K562 (cell line): ENCODE data around the gene ELOF1. TPM values are rescaled to one million over a fixed set of nuclear protein-coding genes. Genes with fewer than 3 reads are reported as not detected.

Experiments used
- ATAC-seq: fragments of 200-7000 bp; cut with Tn5 transposase; 3 replicates; pipeline ENCODE4 v1.9.1; 2020; ENCODE audit warnings: moderate library complexity
- BruUV-seq: library from RNA; stranded (reverse); fragments of 400-500 nt; replicated peaks from 2 replicates; lab custom pipeline; 2021; lab: Mats Ljungman, UMichigan
- CTCF ChIA-PET: fragments of 300-600 bp; formaldehyde crosslinking; extraction: SDS; loops from one replicate; lab custom pipeline; 2021; ENCODE audit warnings: low intra/inter-chr PET ratio; lab: Yijun Ruan, JAX
- POLR2A ChIA-PET: fragments of 300-600, 350-650 bp; sonication (Branson Sonifier 250); formaldehyde crosslinking; extraction: SDS; loops from one replicate; lab custom pipeline; 2021; ENCODE audit warnings: antibody characterized with exemption, inconsistent platforms; lab: Yijun Ruan, JAX
- DNase-seq, 4 experiments: peaks; one replicate each; pipeline versions ENCODE4 v3.0.0 to v3.0.0-alpha.2; 2011 to 2018; ENCODE audit warnings: low spot score in 3 of 4, mixed read lengths in 3 of 4; ENCODE audit errors: extremely low read depth in 1 of 4
- FAIRE-seq: peaks from 2 replicates; lab custom pipeline; 2011; peaks lifted over from hg19 to GRCh38; lab: Jason Lieb, UNC
- H2AFZ ChIP-seq: 2 replicates; pipeline ENCODE4 v1.6.0; 2011; ENCODE audit warnings: low read depth, low read length, control low read depth, inconsistent platforms
- H3K27ac ChIP-seq: fragments of 200-600 bp; 3 replicates; pipeline ENCODE4 v1.8.0; 2011; ENCODE audit warnings: low read depth, mild to moderate bottlenecking, control low read depth, inconsistent platforms, low read length, moderate library complexity, mixed read lengths; ENCODE audit errors: extremely low read depth
- H3K27me3 ChIP-seq, 2 experiments: fragments of 300-600 bp in 1 of 2; 2 replicates in 1 of 2; 3 replicates in 1 of 2; pipeline versions ENCODE4 v1.6.0 to v1.8.0; 2011; ENCODE audit warnings: inconsistent platforms in 2 of 2, low read length in 2 of 2, mild to moderate bottlenecking in 1 of 2, mixed read lengths in 1 of 2, moderate library complexity in 1 of 2; ENCODE audit not compliant: control insufficient read depth in 2 of 2, insufficient read depth in 2 of 2
- H3K36me3 ChIP-seq: fragments of 300-600 bp; 3 replicates; pipeline ENCODE4 v1.8.0; 2011; ENCODE audit warnings: mild to moderate bottlenecking, low read length, inconsistent platforms; ENCODE audit not compliant: control insufficient read depth, insufficient read depth
- H3K4me1 ChIP-seq, 2 experiments: fragments of 200-600 bp in 1 of 2; replicated peaks in 1 of 2; 2 replicates in 1 of 2; 3 replicates in 1 of 2; pipeline versions ENCODE4 v1.5.1 to v1.8.0; 2011; ENCODE audit warnings: inconsistent platforms in 2 of 2, low read length in 2 of 2, mild to moderate bottlenecking in 1 of 2, mixed read lengths in 1 of 2, moderate library complexity in 1 of 2; ENCODE audit not compliant: control insufficient read depth in 2 of 2, insufficient read depth in 2 of 2
- H3K4me2 ChIP-seq: 2 replicates; pipeline ENCODE4 v1.6.1; 2011; ENCODE audit warnings: low read length, control low read depth, inconsistent platforms, mixed read lengths; ENCODE audit not compliant: insufficient read depth
- H3K4me3 ChIP-seq: fragments of 200-600 bp; sonication (generic), shearing (Covaris generic); 2 replicates; pipeline ENCODE4 v1.5.1; 2016; ENCODE audit warnings: control low read depth, inconsistent platforms
- H3K79me2 ChIP-seq: fragments of 200-600 bp; 3 replicates; pipeline ENCODE4 v1.8.0; 2011; ENCODE audit warnings: low read length, inconsistent platforms; ENCODE audit not compliant: control insufficient read depth, insufficient read depth
- H3K9ac ChIP-seq, 2 experiments: 2 replicates each; pipeline versions ENCODE4 v1.6.0 to v1.6.1; 2011; ENCODE audit warnings: low read depth in 2 of 2, low read length in 2 of 2, control low read depth in 1 of 2, inconsistent platforms in 1 of 2, mild to moderate bottlenecking in 1 of 2, mixed read lengths in 1 of 2; ENCODE audit not compliant: insufficient read depth in 1 of 2
- H3K9me1 ChIP-seq: one replicate; pipeline ENCODE4 v1.6.0; 2011; ENCODE audit warnings: inconsistent platforms, mild to moderate bottlenecking, low read length, moderate library complexity; ENCODE audit not compliant: control insufficient read depth, insufficient read depth
- H3K9me3 ChIP-seq: replicated peaks from 2 replicates; pipeline ENCODE4 v1.5.1; 2011; ENCODE audit warnings: low read depth, low read length, inconsistent platforms; ENCODE audit not compliant: control insufficient read depth, insufficient read depth
- H4K20me1 ChIP-seq: replicated peaks from 2 replicates; pipeline ENCODE4 v1.6.1; 2011; ENCODE audit warnings: low read length, inconsistent platforms, mixed read lengths; ENCODE audit not compliant: control insufficient read depth, insufficient read depth
- ARHGAP35 ChIP-seq: fragments of 450-650 bp; IDR thresholded peaks from 2 replicates; pipeline ENCODE4 v1.6.1; 2018; ENCODE audit not compliant: partially characterized antibody
- FIP1L1 ChIP-seq: fragments of 200-400 bp; formaldehyde crosslinking; IDR thresholded peaks from 2 replicates; pipeline ENCODE4 v1.6.1; 2018; ENCODE audit warnings: mild to moderate bottlenecking, low read depth, low read length; ENCODE audit not compliant: poor library complexity, severe bottlenecking
- HNRNPLL ChIP-seq: fragments of 200-400 bp; formaldehyde crosslinking; IDR thresholded peaks from 2 replicates; pipeline ENCODE4 v1.6.1; 2017; ENCODE audit warnings: low read length, low read depth, mild to moderate bottlenecking; ENCODE audit not compliant: poor library complexity, severe bottlenecking
- KHSRP ChIP-seq: fragments of 450-650 bp; IDR thresholded peaks from 2 replicates; pipeline ENCODE4 v1.6.1; 2017
- PHF8 ChIP-seq: fragments of 200-600 bp; sonication (generic); IDR thresholded peaks from 2 replicates; pipeline ENCODE4 v1.6.1; 2012; ENCODE audit warnings: mixed run types, mild to moderate bottlenecking, inconsistent platforms, low read length, moderate library complexity, borderline replicate concordance
- SMAD2 ChIP-seq: fragments of 150-350 bp; IDR thresholded peaks from 2 replicates; pipeline ENCODE4 v1.6.1; 2014; ENCODE audit warnings: low read depth, mild to moderate bottlenecking, low read length
- SREBF1 ChIP-seq: fragments of 150-350 bp; IDR thresholded peaks from 2 replicates; pipeline ENCODE4 v1.6.1; 2014; ENCODE audit warnings: antibody characterized with exemption, low read depth, low read length, borderline replicate concordance
- SRSF1 ChIP-seq: fragments of 200-400 bp; formaldehyde crosslinking; IDR thresholded peaks from 2 replicates; pipeline ENCODE4 v1.6.1; 2017; ENCODE audit warnings: mild to moderate bottlenecking, low read depth, low read length, moderate library complexity
- SRSF3 ChIP-seq: fragments of 200-400 bp; formaldehyde crosslinking; IDR thresholded peaks from 2 replicates; pipeline ENCODE4 v1.6.1; 2016; ENCODE audit warnings: mild to moderate bottlenecking, low read length, moderate library complexity; ENCODE audit not compliant: insufficient read depth
- SRSF9 ChIP-seq: fragments of 200-400 bp; formaldehyde crosslinking; IDR thresholded peaks from 2 replicates; pipeline ENCODE4 v1.6.1; 2017; ENCODE audit warnings: low read depth, low read length, borderline replicate concordance
- TAF7 ChIP-seq: fragments of 450-650 bp; IDR thresholded peaks from 2 replicates; pipeline ENCODE4 v1.6.1; 2016; ENCODE audit warnings: missing genetic modification characterization, missing compliant biosample characterization
- TOE1 ChIP-seq, 2 experiments: fragments of 450-650 bp in 1 of 2; sonication (generic) in 1 of 2; formaldehyde crosslinking in 1 of 2; IDR thresholded peaks; 2 replicates each; pipeline versions ENCODE4 v1.7.1 to v1.8.0; 2016 to 2022; ENCODE audit warnings: borderline replicate concordance in 2 of 2, mild to moderate bottlenecking in 2 of 2, antibody characterized with exemption in 1 of 2, inconsistent platforms in 1 of 2, low read depth in 1 of 2, missing genetic modification reagents in 1 of 2, moderate library complexity in 1 of 2
- ZNF133 ChIP-seq: fragments of 250-450 bp; sonication (Bioruptor Pico); IDR thresholded peaks from 2 replicates; pipeline ENCODE4 v1.4.0; 2020; ENCODE audit warnings: mild to moderate bottlenecking
- ZNF384 ChIP-seq: IDR thresholded peaks from 2 replicates; pipeline ENCODE4 v1.6.1; 2012; ENCODE audit warnings: low read depth, low read length, improper control_type of control experiment
- WGBS: fragments of 100-300 bp; shearing (Covaris generic); methylation state at CpG from one replicate; pipeline ENCODE4 v1.1.6; 2016; ENCODE audit warnings: low coverage, mixed read lengths; ENCODE audit not compliant: insufficient coverage; ENCODE audit errors: missing lambda C conversion rate; 5-methylcytosine and 5-hydroxymethylcytosine counted together
- in situ Hi-C: fragments of 300-500 bp; cut with MboI; formaldehyde crosslinking; loops from 4 replicates; pipeline ENCODE4 v1.15.0; 2018; ENCODE audit warnings: inconsistent platforms, mixed read lengths
- intact Hi-C: fragments of 100-400 bp; cut with micrococcal nuclease; formaldehyde crosslinking; loops from 2 replicates; pipeline ENCODE4 v1.14.2; 2022
- polyA plus RNA-seq, 8 experiments: library from polyadenylated mRNA; depleted of rRNA in 4 of 8; stranded (reverse) in 5 of 8; unstranded in 3 of 8; fragments of >200 nt; fragmentation: Nextera tagmentation in 2 of 8; fragmentation: Illumina TruSeq in 1 of 8; extraction: Ambion mirVana in 2 of 8; extraction: Trizol in 1 of 8; gene quantifications; 2 replicates each; pipeline versions ENCODE4 v1.2.1 to v1.2.3, GENCODE V29; 2011 to 2014; ENCODE audit warnings: inconsistent platforms in 1 of 8, missing spikeins in 1 of 8
- total RNA-seq, 7 experiments: library from RNA; depleted of rRNA in 6 of 7; stranded (reverse); fragments of >200 nt in 6 of 7; fragmentation: Illumina TruSeq in 2 of 7; extraction: Trizol in 2 of 7; gene quantifications; 2 replicates each; pipeline versions ENCODE4 v1.2.1 to v1.2.3, GENCODE V29; 2011 to 2021; ENCODE audit warnings: low replicate concordance in 1 of 7
- TF ChIP-seq, protein P1 (sequence below): sonication (generic); formaldehyde crosslinking; IDR thresholded peaks from 2 replicates; pipeline ENCODE4 v1.8.0; 2023; ENCODE audit warnings: mild to moderate bottlenecking, missing genetic modification reagents
- TF ChIP-seq, protein P2 (sequence below): sonication (generic); formaldehyde crosslinking; IDR thresholded peaks from 2 replicates; pipeline ENCODE4 v1.8.0; 2022; ENCODE audit warnings: missing genetic modification reagents, mild to moderate bottlenecking, borderline replicate concordance

The ELOF1 gene
- total and polyA plus RNA-seq, 9 of the 15 experiments (the other 6 are each of a cell fraction or from before 2014, with no cell fraction given) = 16.7 to 147 (median 74.2) TPM

DNA sequence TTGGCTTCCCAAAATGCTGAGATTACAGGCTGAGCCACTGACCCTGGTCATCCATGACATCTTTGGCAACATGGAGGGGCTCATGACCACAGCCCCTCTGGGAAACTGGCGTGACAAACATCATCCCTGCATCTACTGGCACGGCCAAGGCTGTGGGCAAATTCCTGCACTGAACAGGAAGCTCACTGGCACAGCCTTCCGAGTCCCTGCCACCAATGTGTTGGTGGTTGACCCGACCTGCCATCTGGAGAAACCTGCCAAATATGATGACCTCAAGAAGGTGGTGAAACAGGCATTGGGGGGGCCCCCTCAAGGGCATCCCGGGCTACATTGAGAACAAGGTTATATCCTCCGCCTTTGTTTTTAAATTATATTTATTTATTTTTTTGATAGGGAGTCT lies 27.3 kb upstream of the ELOF1 start:
- Histone ChIP-seq H4K20me1 (no peaks in the 10 kb centered on the region), H3K27me3 (no peaks in the 10 kb centered on the region), H3K79me2 (no peaks in the 10 kb centered on the region), H2AFZ (no peak overlapping the region), H3K27ac (no peak overlapping the region), H3K9ac (no peak overlapping the region), H3K9me1 (no peaks in the 10 kb centered on the region), H3K4me3 (no peak overlapping the region), H3K9me3 (no peaks in the 10 kb centered on the region), H3K4me1 (peaks cover 20 to 31% of the 10 kb centered on the region in 2 experiments; a peak in 4 of 5 replicates), H3K36me3 (no peaks in the 10 kb centered on the region), H3K4me2 (no peak overlapping the region)
- 75% methylated on average over 6 of the region's 6 CpGs for WGBS
- FAIRE-seq (no peak), DNase-seq (no peak), ATAC-seq (no peak)
- ChIA-PET POLR2A (no interaction called here), CTCF (interaction anchor here (2.6 kb wide), 1 partner anchor 27 kb away, joined by 32 read pairs; the partner anchor contains the start of gene ELOF1)
- intact Hi-C loops = no loop called here
- BruUV-seq = no TSS peak
- in situ Hi-C loops = loop anchor here (5.0 kb wide), 1 partner anchor 89 kb away; no protein-coding TSS in a partner anchor
- TF ChIP-seq TAF7 (tag) = no peak
- no peak for TF ChIP-seq ZNF133
- no peak for TF ChIP-seq PHF8
- no peak for TF ChIP-seq ARHGAP35
- TF ChIP-seq, protein P1, sequence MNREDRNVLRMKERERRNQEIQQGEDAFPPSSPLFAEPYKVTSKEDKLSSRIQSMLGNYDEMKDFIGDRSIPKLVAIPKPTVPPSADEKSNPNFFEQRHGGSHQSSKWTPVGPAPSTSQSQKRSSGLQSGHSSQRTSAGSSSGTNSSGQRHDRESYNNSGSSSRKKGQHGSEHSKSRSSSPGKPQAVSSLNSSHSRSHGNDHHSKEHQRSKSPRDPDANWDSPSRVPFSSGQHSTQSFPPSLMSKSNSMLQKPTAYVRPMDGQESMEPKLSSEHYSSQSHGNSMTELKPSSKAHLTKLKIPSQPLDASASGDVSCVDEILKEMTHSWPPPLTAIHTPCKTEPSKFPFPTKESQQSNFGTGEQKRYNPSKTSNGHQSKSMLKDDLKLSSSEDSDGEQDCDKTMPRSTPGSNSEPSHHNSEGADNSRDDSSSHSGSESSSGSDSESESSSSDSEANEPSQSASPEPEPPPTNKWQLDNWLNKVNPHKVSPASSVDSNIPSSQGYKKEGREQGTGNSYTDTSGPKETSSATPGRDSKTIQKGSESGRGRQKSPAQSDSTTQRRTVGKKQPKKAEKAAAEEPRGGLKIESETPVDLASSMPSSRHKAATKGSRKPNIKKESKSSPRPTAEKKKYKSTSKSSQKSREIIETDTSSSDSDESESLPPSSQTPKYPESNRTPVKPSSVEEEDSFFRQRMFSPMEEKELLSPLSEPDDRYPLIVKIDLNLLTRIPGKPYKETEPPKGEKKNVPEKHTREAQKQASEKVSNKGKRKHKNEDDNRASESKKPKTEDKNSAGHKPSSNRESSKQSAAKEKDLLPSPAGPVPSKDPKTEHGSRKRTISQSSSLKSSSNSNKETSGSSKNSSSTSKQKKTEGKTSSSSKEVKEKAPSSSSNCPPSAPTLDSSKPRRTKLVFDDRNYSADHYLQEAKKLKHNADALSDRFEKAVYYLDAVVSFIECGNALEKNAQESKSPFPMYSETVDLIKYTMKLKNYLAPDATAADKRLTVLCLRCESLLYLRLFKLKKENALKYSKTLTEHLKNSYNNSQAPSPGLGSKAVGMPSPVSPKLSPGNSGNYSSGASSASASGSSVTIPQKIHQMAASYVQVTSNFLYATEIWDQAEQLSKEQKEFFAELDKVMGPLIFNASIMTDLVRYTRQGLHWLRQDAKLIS (CRISPR knock-in tag) = no peak
- TF ChIP-seq ZNF384 = no peak
- TF ChIP-seq FIP1L1 = no peak
- no peak for TF ChIP-seq TOE1 (IDR thresholded peaks at IDR 0.05; ENCODE audit: borderline replicate concordance)
- TF ChIP-seq TOE1 (CRISPR knock-in tag; IDR thresholded peaks at IDR 0.05; ENCODE audit: borderline replicate concordance, low read depth) = no peak
- no peak for TF ChIP-seq SRSF9
- TF ChIP-seq HNRNPLL = no peak
- no peak for TF ChIP-seq SRSF1
- no peak for TF ChIP-seq SMAD2
- TF ChIP-seq, protein P2, sequence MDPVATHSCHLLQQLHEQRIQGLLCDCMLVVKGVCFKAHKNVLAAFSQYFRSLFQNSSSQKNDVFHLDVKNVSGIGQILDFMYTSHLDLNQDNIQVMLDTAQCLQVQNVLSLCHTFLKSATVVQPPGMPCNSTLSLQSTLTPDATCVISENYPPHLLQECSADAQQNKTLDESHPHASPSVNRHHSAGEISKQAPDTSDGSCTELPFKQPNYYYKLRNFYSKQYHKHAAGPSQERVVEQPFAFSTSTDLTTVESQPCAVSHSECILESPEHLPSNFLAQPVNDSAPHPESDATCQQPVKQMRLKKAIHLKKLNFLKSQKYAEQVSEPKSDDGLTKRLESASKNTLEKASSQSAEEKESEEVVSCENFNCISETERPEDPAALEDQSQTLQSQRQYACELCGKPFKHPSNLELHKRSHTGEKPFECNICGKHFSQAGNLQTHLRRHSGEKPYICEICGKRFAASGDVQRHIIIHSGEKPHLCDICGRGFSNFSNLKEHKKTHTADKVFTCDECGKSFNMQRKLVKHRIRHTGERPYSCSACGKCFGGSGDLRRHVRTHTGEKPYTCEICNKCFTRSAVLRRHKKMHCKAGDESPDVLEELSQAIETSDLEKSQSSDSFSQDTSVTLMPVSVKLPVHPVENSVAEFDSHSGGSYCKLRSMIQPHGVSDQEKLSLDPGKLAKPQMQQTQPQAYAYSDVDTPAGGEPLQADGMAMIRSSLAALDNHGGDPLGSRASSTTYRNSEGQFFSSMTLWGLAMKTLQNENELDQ (CRISPR knock-in tag) = no peak
- TF ChIP-seq KHSRP = no peak
- TF ChIP-seq SRSF3 = no peak
- no peak for TF ChIP-seq SREBF1
